HEK293T (cell line): ENCODE data around the gene TYMP.
"Not testable (repeated sequence)": the region's sequence is repeated elsewhere in the genome, so short reads cannot be mapped to it uniquely, and the experiment has no call there.

ENCODE experiments used
- CTCF ChIA-PET: fragments of 350-600 bp; formaldehyde crosslinking; extraction: SDS; loops from one replicate; lab custom pipeline; 2021; ENCODE audit warnings: antibody characterized with exemption, inconsistent platforms; lab: Yijun Ruan, JAX
- POLR2A ChIA-PET: fragments of 350-600 bp; formaldehyde crosslinking; extraction: SDS; loops from one replicate; lab custom pipeline; 2020; ENCODE audit warnings: antibody characterized with exemption, inconsistent platforms; lab: Yijun Ruan, JAX
- DNase-seq: peaks from one replicate; pipeline ENCODE4 v3.0.0; 2012; ENCODE audit warnings: mixed read lengths; ENCODE audit errors: extremely low spot score
- ARNT ChIP-seq: fragments of 450-650 bp; IDR thresholded peaks from 2 replicates; pipeline ENCODE4 v1.6.1; 2017; ENCODE audit warnings: mild to moderate bottlenecking
- BHLHE40 ChIP-seq: fragments of 450-650 bp; IDR thresholded peaks from 2 replicates; pipeline ENCODE4 v1.6.1; 2016; ENCODE audit warnings: mild to moderate bottlenecking, moderate library complexity, borderline replicate concordance
- CTBP1 ChIP-seq: fragments of 450-650 bp; IDR thresholded peaks from 2 replicates; pipeline ENCODE4 v1.6.1; 2016; ENCODE audit warnings: borderline replicate concordance
- ELF4 ChIP-seq: fragments of 450-650 bp; IDR thresholded peaks from 2 replicates; pipeline ENCODE4 v1.6.1; 2017; ENCODE audit warnings: antibody characterized with exemption
- FOXA1 ChIP-seq: fragments of 450-650 bp; IDR thresholded peaks from 2 replicates; pipeline ENCODE4 v1.6.1; 2016; ENCODE audit warnings: mild to moderate bottlenecking
- FOXK2 ChIP-seq: fragments of 450-650 bp; IDR thresholded peaks from 2 replicates; pipeline ENCODE4 v1.6.1; 2016; ENCODE audit warnings: mild to moderate bottlenecking
- FOXM1 ChIP-seq: fragments of 450-650 bp; IDR thresholded peaks from 2 replicates; pipeline ENCODE4 v1.6.1; 2017; ENCODE audit warnings: mild to moderate bottlenecking, borderline replicate concordance
- HDGF ChIP-seq: fragments of 450-650 bp; IDR thresholded peaks from 2 replicates; pipeline ENCODE4 v1.6.1; 2017; ENCODE audit warnings: antibody characterized with exemption, borderline replicate concordance
- L3MBTL2 ChIP-seq: fragments of 450-650 bp; conservative IDR thresholded peaks from 2 replicates; pipeline ENCODE4 v1.6.1; 2016; ENCODE audit warnings: mild to moderate bottlenecking
- LEF1 ChIP-seq: fragments of 450-650 bp; IDR thresholded peaks from 2 replicates; pipeline ENCODE4 v1.6.1; 2017; ENCODE audit warnings: mild to moderate bottlenecking, borderline replicate concordance
- NFRKB ChIP-seq: fragments of 450-650 bp; IDR thresholded peaks from 2 replicates; pipeline ENCODE4 v1.6.1; 2016; ENCODE audit warnings: mild to moderate bottlenecking, moderate library complexity
- SP1 ChIP-seq: fragments of 450-650 bp; IDR thresholded peaks from 2 replicates; pipeline ENCODE4 v1.6.1; 2017
- SUZ12 ChIP-seq: fragments of 450-650 bp; IDR thresholded peaks from 2 replicates; pipeline ENCODE4 v1.6.1; 2016; ENCODE audit warnings: mild to moderate bottlenecking
- TARDBP ChIP-seq: fragments of 450-650 bp; IDR thresholded peaks from 2 replicates; pipeline ENCODE4 v1.6.1; 2016
- ZNF384 ChIP-seq: fragments of 450-650 bp; IDR thresholded peaks from 2 replicates; pipeline ENCODE4 v1.6.1; 2016
- TF ChIP-seq, protein P1 (sequence below): fragments of 450-650 bp; IDR thresholded peaks from 2 replicates; pipeline ENCODE4 v1.6.1; 2016

The TYMP gene

DNA sequence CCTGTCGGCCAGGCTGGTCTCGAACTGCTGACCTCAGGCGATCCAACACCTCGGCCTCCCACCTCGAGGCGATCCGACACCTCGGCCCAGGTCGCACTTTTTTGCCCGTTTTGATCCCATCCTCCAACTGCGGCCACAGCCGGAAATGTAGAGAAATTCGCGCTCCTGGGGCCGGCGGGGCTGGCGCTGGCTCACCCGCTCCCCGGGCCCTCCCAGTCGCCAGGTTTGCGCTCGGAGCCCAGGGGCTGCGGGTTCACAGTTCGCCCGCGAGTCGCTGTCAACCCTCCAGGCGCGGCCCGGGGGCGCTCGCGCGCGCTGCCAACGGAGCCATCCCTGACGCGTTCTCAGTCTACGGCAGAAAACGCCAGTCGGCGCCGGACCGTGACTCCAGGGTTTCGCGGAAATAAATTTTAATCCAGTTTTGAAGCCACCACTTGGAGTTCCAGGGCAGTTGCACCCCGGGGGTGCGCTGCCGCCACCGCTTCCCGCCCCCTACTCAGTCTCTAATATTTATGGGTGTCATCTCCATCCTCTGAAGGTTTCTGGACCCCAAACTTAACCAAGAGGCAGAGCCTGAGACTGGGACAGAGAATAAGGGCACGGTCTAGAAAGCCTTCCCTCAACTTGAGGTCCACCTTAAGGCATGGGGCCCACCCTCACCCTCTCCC is 14.4 kb upstream of the TYMP start:
- ChIA-PET CTCF (interaction anchor here (1.6 to 1.8 kb wide), 2 partner anchors 11 to 19 kb away, joined by 6 to 11 read pairs; partner anchors contain the start of gene SCO2), POLR2A (no interaction called here)
- DNase-seq, result peak; percentile 91
- TF ChIP-seq BHLHE40 (no peak), TARDBP (no peak), SUZ12 (no peak), ELF4 (no peak), FOXA1 (no peak), FOXM1 (no peak), NFRKB (no peak), SP1 (no peak), CTBP1 (no peak), ZNF384 (no peak), HDGF (no peak), LEF1 (no peak), FOXK2 (no peak), L3MBTL2 (no peak), ARNT (no peak)
- TF ChIP-seq, protein P1, sequence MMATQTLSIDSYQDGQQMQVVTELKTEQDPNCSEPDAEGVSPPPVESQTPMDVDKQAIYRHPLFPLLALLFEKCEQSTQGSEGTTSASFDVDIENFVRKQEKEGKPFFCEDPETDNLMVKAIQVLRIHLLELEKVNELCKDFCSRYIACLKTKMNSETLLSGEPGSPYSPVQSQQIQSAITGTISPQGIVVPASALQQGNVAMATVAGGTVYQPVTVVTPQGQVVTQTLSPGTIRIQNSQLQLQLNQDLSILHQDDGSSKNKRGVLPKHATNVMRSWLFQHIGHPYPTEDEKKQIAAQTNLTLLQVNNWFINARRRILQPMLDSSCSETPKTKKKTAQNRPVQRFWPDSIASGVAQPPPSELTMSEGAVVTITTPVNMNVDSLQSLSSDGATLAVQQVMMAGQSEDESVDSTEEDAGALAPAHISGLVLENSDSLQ, result no peak

DNA sequence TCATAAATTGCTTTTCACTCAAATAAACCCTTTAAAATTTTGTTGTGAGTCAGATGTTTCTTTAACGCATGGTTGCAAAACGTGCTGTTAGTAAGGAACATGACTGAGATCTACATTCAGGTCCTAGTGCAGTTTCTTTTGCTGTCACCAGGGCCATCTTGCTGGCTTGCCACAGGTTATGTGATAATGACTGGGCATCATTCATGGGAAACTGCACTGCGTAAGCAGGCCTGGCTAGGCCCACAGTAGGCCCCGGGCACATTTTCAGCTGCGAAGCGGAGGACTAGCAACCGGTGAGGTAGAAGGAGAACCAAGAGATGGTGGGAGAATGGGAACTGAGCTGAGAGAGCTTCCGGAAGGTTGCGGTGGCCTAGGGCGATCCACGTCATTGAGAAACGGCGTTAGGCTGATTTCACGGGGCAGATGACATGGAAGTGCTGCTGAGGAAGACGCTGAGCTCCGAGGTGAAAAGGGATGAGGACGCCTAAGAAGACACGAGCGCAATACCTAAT is 12.7 kb upstream of the TYMP start:
- TF ChIP-seq FOXM1 (no peak), ELF4 (no peak)
- CTCF ChIA-PET, result no interaction called here
- no peak for DNase-seq
- POLR2A ChIA-PET, result interaction anchor here (1.0 kb wide), 1 partner anchor 17 kb away, joined by 4 read pairs; the partner anchor contains the start of gene SCO2

DNA sequence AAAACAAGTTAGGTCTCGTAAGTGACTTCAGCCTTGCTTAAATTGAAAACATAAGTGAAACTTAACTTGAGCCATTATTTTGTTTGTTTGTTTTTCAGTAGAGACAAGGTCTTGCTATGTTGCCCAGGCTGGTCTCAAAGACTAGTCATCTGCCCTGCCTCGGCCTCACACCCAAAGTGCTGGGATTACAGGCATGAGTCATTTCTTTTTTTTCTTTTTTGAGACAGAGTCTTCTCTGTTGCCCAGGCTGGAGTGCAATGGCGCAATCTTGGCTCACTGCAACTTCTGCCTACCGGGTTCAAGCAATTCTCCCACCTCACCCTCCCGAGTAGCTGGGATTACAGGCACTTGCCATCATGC is 11.8 kb upstream of the TYMP start:
- DNase-seq, result not testable (repeated sequence)
- POLR2A ChIA-PET, result interaction anchor here (7.3 kb wide), 1 partner anchor 17 kb away, joined by 49 read pairs; the partner anchor contains the start of gene SCO2
- CTCF ChIA-PET, result interaction anchor here (1.8 kb wide), 1 partner anchor 22 kb away, joined by 7 read pairs; the partner anchor contains the start of gene SYCE3

DNA sequence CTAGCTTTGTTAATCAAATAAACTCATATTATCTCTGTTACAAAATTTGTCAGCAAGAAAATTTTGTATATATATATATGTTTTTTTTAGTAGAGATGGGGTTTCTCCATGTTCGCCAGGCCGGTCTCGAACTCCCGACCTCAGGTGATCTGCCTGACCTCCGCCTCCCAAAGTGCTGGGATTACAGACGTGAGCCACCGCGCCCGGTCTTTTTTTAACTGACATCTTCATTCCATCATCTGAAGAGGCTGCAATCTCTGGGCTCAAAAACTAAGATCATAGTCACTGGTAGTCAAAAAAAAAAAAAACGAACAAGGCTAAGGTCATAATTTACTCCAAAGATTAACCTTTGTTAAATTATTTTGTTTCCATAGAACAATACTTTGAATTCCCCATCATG is 10.6 kb upstream of the TYMP start:
- TF ChIP-seq CTBP1 (no peak), SUZ12 (no peak), BHLHE40 (no peak), ELF4 (no peak), FOXA1 (no peak), L3MBTL2 (no peak), LEF1 (no peak), SP1 (no peak)
- TF ChIP-seq, protein P1, result no peak
- ChIA-PET POLR2A (interaction anchor here (7.3 kb wide), 1 partner anchor 15 kb away, joined by 49 read pairs; the partner anchor contains the start of gene SCO2), CTCF (interaction anchor here (1.8 to 3.4 kb wide), 2 partner anchors 15 to 23 kb away, joined by 7 to 11 read pairs; partner anchors contain the start of genes SCO2 and SYCE3)
- no peak for DNase-seq

DNA sequence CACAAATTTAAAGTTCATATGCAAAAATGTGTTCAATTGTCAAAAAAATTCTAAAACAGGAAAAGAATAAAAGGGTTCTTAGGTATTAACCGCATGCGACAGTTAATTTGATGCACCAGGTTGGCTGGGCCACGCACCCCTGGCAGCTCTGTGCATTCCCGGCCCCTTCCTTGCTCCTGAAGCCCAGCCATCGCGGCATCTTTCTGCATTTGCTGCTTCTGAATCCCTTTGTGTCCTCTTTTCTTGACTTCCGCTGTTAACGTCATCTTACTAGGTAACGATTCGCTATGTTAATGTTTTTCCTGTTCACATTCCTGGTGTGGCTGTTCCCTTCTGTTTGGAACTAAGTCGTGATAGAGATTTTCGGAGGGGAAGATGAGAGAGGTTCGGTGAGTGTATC is 8.0 kb upstream of the TYMP start:
- ChIA-PET POLR2A (interaction anchor here (7.3 kb wide), 1 partner anchor 13 kb away, joined by 49 read pairs; the partner anchor contains the start of gene SCO2), CTCF (interaction anchor here (3.4 kb wide), 1 partner anchor 12 kb away, joined by 11 read pairs; the partner anchor contains the start of gene SCO2)
- no peak for DNase-seq
- TF ChIP-seq SUZ12, result no peak
- no peak for TF ChIP-seq ARNT
- no peak for TF ChIP-seq BHLHE40
- TF ChIP-seq LEF1, result no peak
- TF ChIP-seq ZNF384, result no peak
- no peak for TF ChIP-seq NFRKB
- TF ChIP-seq, protein P1, result no peak
- no peak for TF ChIP-seq FOXM1
- TF ChIP-seq TARDBP, result no peak
- no peak for TF ChIP-seq HDGF
- no peak for TF ChIP-seq FOXA1
- no peak for TF ChIP-seq SP1
- TF ChIP-seq L3MBTL2, result no peak

DNA sequence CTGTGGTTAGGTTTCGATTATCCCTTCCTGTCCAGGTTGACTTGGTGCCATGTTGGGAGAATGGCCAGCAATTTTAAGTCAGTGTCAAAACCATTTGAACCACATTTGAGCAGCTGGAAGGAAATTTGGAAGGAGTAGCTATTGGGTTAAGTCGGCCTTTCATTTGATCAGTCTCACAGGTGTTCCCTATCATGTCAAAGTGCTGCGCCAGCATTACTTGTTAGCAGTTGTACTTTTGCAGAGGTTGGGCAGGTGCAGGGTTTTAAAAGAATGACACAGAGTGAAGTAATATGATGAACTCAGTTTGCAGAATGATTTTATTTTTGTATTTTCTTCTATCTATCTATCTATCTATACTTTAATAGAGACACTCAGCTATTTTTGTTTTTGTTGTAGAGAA is 6.4 kb upstream of the TYMP start:
- POLR2A ChIA-PET, result interaction anchor here (7.3 kb wide), 1 partner anchor 11 kb away, joined by 49 read pairs; the partner anchor contains the start of gene SCO2
- DNase-seq, result no peak
- TF ChIP-seq FOXK2 (no peak), TARDBP (no peak), ZNF384 (no peak), FOXA1 (no peak), FOXM1 (no peak), ELF4 (no peak), BHLHE40 (no peak), LEF1 (no peak), CTBP1 (no peak), L3MBTL2 (no peak), SP1 (no peak), NFRKB (no peak), SUZ12 (no peak), HDGF (no peak), ARNT (no peak)
- TF ChIP-seq, protein P1, result no peak
- CTCF ChIA-PET, result interaction anchor here (0.9 to 2.2 kb wide), 2 partner anchors 11 to 91 kb away, joined by 5 to 10 read pairs; partner anchors contain the start of gene SCO2
